GM12864 (cell line): ENCODE data around the gene DUSP7.

Experiments used
- DNase-seq: peaks from one replicate; pipeline ENCODE4 v3.0.0-alpha.2; 2011; ENCODE audit warnings: low read depth
- H3K4me3 ChIP-seq: 2 replicates; pipeline ENCODE4 v1.5.1; 2011; ENCODE audit warnings: mild to moderate bottlenecking, low read depth, low read length, control low read depth
- CTCF ChIP-seq: IDR thresholded peaks from 2 replicates; pipeline ENCODE4 v1.5.1; 2011; ENCODE audit warnings: low read depth, mild to moderate bottlenecking, moderate library complexity, low read length, control low read depth, inconsistent platforms; ENCODE audit errors: missing control alignments

Gene DUSP7

GRCh38 chr3:52061121-52061910 is 4.9 kb upstream of the DUSP7 start:
- no peak overlapping the region for H3K4me3 ChIP-seq
- no peak for TF ChIP-seq CTCF
- DNase-seq: no peak

- DNase-seq: no peak
- TF ChIP-seq CTCF: no peak
Observed at GRCh38 chr3:52059781-52060180, 3.4 kb upstream of the DUSP7 start.

DNA sequence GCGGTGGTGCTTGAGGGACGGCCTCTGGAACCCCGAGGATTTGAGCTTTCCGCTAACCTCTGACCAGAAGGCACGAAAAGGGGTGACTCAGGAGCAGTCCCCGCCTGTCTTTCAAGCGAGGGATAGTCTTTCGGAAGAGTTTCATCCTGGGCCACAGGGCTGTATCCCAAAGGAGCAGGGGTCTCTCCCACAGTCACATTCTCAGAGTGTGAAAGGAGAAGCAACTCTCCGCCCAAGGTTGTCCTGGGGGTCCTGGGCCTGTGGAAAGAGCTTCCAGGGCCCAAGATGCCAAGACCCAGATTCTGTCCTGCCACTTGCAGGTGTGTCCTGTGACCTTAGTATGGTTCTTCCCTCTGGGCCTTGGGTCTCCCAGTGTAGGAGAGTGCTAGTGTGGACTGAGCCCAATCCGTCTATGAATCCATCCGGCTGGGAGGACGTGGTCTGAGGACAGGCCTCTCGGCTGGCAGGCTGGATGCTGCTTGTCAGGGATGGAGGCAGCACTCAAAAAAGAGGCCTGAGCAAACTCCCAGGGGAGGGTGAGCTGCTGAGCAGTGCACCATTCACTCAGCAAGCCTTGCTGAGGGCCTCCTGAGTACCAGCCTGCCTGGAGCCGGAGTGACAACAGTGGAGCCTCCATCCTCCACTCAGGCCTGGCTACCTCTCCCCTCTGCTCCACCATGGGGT is 1.6 kb upstream of the DUSP7 start:
- no peak for TF ChIP-seq CTCF
- DNase-seq: no peak

More at GRCh38 chr3:52059781-52060180, 3.4 kb upstream of the DUSP7 start:
- H3K4me3 ChIP-seq: no peak overlapping the region

DNA sequence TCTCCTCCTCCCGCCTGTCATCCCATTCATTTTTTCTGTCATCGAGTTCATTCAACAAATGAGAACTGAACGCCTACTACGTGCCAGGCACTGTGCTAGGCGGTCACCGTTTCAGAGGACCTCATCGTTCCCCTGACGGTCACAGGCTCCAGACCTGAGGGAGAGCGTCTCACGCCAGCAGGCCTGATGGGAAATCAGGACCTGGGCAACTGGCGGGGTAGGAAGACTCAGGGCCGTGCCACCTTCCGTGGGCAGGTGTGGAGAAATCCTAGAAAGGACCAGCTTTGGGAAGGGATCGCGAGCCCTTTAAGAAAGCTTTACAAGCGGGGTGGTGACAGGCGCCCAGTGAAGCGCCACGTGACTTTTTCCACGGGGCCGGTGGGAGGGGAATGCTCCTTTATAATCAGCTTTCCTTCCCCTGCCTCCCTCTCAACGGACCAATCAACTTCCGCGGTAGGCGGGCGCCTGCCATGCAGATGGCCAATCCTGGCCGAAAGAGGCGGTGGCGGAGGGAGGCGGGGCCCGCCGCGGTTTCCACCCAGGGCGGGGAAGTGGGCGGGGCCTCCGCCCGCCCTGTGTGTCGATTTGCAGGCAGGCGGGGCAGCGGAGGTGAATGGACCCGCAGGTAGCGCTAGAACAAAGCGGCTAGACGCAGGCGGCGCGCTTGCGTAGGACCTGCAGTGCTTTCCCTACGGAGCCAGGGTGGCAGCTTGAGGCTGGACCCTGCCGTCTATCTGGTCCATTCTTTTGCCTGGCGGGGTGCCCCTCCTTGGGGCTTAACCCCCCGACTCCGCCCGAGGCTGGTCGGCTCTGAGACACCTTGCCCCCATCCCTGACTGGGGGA is 819 bp upstream of the DUSP7 start:
- H3K4me3 ChIP-seq: peak overlapping the region; percentile 75
- no peak for TF ChIP-seq CTCF
- DNase-seq: peak; percentile 94

More for the DNA sequence above, 1.6 kb upstream of the DUSP7 start:
- peak overlapping the region; percentile 25 for H3K4me3 ChIP-seq

- DNase-seq: no peak
- H3K4me3 ChIP-seq: peak overlapping the region; percentile 79
- TF ChIP-seq CTCF: peak; percentile 27
Observed at GRCh38 chr3:52055537-52056351, 627 bp downstream of the DUSP7 start.
